ENCODE results near the gene SHISAL2A.

SHISAL2A gene

GRCh38 chr1:52659851-52660596 is 27.1 kb downstream of the SHISAL2A start:
- Histone ChIP-seq H3K9me3 (ENCODE audit: control insufficient read depth, low read length) (no peaks in the 10 kb centered on the region), H3K4me1 (ENCODE audit: control insufficient read depth, insufficient read depth, low read length, poor library complexity, severe bottlenecking) (peaks cover 12% of the 10 kb centered on the region), H3K36me3 (ENCODE audit: control insufficient read depth, insufficient read depth, low read length) (no peaks in the 10 kb centered on the region), H3K27ac (ENCODE audit: low read depth, low read length, severe bottlenecking) (peak overlapping the region; percentile 85), H3K4me3 (ENCODE audit: extremely low read depth, insufficient read depth, low read length, poor library complexity, severe bottlenecking) (no peak overlapping the region)
- WGBS, 2 experiments (ENCODE audit: insufficient coverage in 2 of 2): 31% methylated on average over 11 to 13 of the region's 13 CpGs

- H3K36me3 ChIP-seq (ENCODE audit: control insufficient read depth, insufficient read depth, low read length): no peaks in the 10 kb centered on the region
- H3K4me1 ChIP-seq (ENCODE audit: control insufficient read depth, insufficient read depth, low read length, poor library complexity, severe bottlenecking): peaks cover 19% of the 10 kb centered on the region
- peak overlapping the region; percentile 85 for H3K27ac ChIP-seq (ENCODE audit: low read depth, low read length, severe bottlenecking)
- 89 to 90% methylated on average over 2 to 3 of the region's 3 CpGs for WGBS, 2 experiments (ENCODE audit: insufficient coverage in 2 of 2)
- H3K9me3 ChIP-seq (ENCODE audit: control insufficient read depth, low read length): no peaks in the 10 kb centered on the region
- no peak overlapping the region for H3K4me3 ChIP-seq (ENCODE audit: extremely low read depth, insufficient read depth, low read length, poor library complexity, severe bottlenecking)
These were observed 27.8 kb downstream of the SHISAL2A start for GRCh38 chr1:52660807-52661206.

DNA sequence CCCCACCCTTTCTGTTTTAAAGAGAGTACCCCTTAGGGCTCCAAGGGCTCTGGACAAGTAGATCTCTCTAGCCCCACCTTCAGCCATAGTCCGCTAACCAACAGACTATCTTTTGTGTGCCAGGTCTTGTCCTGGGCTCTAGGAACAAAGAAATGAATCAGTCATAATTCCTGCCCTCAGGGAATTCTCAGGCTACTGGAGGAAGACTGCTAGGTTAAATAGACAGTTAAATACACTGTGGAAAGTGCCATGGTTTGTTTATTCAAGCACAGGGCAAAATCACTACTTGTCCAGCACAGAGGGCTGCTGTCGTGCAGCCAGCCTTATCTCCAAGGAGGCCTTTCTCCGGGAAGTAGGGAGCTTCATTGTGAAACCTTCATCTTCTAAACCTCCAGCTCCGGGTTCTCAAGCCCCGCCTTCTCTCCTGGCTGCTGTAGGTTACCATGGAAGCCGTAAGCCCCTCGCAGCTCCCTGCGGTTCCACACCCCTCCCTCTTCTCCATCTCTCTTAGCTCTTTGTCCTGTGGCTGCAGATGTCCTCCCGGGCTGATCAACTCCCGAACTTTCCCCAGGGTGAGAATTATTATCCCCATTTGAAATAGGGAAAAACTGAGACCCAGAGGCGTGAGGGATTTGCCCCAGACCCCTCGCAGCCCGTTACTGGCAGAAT is 29.8 kb downstream of the SHISAL2A start:
- Histone ChIP-seq H3K27ac (ENCODE audit: low read depth, low read length, severe bottlenecking) (peak overlapping the region; percentile 95), H3K4me3 (ENCODE audit: extremely low read depth, insufficient read depth, low read length, poor library complexity, severe bottlenecking) (no peak overlapping the region), H3K9me3 (ENCODE audit: control insufficient read depth, low read length) (no peaks in the 10 kb centered on the region), H3K4me1 (ENCODE audit: control insufficient read depth, insufficient read depth, low read length, poor library complexity, severe bottlenecking) (peaks cover 19% of the 10 kb centered on the region), H3K36me3 (ENCODE audit: control insufficient read depth, insufficient read depth, low read length) (no peaks in the 10 kb centered on the region)
- WGBS, 2 experiments (ENCODE audit: insufficient coverage in 2 of 2): 18 to 28% methylated on average over 9 of the region's 13 CpGs

- Histone ChIP-seq H3K9me3 (ENCODE audit: control insufficient read depth, low read length) (no peaks in the 10 kb centered on the region), H3K36me3 (ENCODE audit: control insufficient read depth, insufficient read depth, low read length) (no peaks in the 10 kb centered on the region), H3K4me1 (ENCODE audit: control insufficient read depth, insufficient read depth, low read length, poor library complexity, severe bottlenecking) (peaks cover 19% of the 10 kb centered on the region), H3K4me3 (ENCODE audit: extremely low read depth, insufficient read depth, low read length, poor library complexity, severe bottlenecking) (no peak overlapping the region), H3K27ac (ENCODE audit: low read depth, low read length, severe bottlenecking) (no peak overlapping the region)
- 98 to 100% methylated on average over 3 to 4 of the region's 5 CpGs for WGBS, 2 experiments (ENCODE audit: insufficient coverage in 2 of 2)
These were observed 30.7 kb downstream of the SHISAL2A start for GRCh38 chr1:52663716-52664115.

DNA sequence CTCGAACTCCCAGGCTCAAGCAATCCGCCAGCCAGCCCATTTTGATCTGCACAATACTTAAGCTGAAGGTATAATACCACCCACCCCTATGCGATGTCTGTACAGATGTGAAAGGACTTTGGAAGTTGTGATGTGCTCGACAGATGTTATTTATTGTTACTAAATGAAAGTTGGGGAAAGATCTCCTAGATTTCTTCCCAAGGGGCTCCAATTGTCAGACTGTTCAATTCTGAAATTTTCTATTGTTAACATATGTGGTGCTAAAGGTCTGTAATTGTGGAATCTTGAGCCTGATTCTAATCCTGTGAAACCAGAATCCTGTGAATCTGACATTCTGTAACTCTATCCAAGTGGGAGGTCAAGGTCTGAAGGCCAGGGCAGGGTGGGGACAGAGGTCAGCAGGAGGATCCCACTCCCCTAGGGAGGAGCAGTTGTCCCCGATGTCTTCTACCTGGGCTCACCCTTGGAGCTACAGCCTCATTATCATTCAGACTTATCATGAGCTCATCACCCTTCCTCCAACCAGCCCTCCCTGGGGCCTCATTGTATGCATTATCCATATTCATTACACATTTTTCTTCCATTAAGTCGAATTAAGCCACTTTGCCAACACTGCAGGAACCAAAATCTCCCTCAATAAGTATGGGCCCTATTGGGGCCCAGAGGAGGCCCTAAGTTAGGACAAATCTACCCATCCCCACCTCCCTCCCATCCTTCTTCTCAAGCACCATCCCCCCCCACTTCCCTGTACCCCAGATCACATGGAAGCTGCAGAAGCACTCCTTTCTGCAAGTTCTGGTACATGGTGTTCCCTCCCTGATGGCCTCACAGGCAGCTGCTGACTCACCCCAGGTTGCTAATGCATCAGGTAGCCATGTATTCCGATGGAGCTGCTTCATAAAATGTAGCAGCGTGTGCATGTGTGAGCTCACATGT is 32.3 kb downstream of the SHISAL2A start:
- H3K4me1 ChIP-seq (ENCODE audit: control insufficient read depth, insufficient read depth, low read length, poor library complexity, severe bottlenecking): peaks cover 14% of the 10 kb centered on the region
- H3K4me3 ChIP-seq (ENCODE audit: extremely low read depth, insufficient read depth, low read length, poor library complexity, severe bottlenecking): no peak overlapping the region
- no peaks in the 10 kb centered on the region for H3K36me3 ChIP-seq (ENCODE audit: control insufficient read depth, insufficient read depth, low read length)
- WGBS, 2 experiments (ENCODE audit: insufficient coverage in 2 of 2): 85 to 90% methylated on average over 6 to 7 of the region's 8 CpGs
- no peak overlapping the region for H3K27ac ChIP-seq (ENCODE audit: low read depth, low read length, severe bottlenecking)
- H3K9me3 ChIP-seq (ENCODE audit: control insufficient read depth, low read length): no peaks in the 10 kb centered on the region

DNA sequence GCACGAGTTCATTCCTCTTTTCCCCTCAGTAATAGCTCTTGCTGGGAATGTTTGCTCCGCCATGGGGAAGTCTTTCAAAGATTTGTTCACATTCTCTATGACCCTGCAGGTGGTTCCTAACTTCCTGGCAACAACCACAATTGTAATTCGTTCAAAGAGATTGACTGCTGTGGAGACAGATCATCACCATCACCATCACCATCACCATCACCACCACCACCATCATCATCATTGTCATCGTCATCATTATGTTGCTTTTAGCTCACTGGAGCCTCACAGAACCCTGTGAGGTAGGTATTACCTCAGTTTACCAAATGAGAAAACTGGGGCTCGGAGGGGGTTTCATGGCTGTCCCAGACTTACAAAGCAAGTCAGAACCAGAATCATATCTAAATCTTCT is 34.3 kb downstream of the SHISAL2A start:
- H3K4me3 ChIP-seq (ENCODE audit: extremely low read depth, insufficient read depth, low read length, poor library complexity, severe bottlenecking): no peak overlapping the region
- 84 to 91% methylated on average over 4 of the region's 5 CpGs for WGBS, 2 experiments (ENCODE audit: insufficient coverage in 2 of 2)
- peaks cover 7% of the 10 kb centered on the region for H3K4me1 ChIP-seq (ENCODE audit: control insufficient read depth, insufficient read depth, low read length, poor library complexity, severe bottlenecking)
- H3K9me3 ChIP-seq (ENCODE audit: control insufficient read depth, low read length): no peaks in the 10 kb centered on the region
- no peaks in the 10 kb centered on the region for H3K36me3 ChIP-seq (ENCODE audit: control insufficient read depth, insufficient read depth, low read length)
- no peak overlapping the region for H3K27ac ChIP-seq (ENCODE audit: low read depth, low read length, severe bottlenecking)

DNA sequence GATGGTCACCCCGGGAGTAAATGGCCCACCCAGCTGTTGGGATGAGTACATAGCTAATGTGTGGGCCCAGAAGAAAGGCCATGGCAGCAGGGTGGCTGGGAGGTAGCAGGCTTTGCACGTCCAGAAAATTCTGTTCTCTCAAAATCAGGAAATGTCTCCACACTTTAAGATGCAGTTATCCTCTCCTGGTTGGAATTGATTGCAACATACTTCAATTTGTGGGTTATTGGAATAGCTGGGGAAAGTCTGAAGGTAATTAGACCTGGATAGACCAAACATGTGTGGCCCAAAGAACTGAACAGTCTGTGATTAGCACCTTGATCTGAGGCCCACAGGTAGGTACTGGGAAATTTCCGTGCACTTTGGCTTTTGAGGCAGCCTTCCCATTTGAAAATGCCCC is 35.0 kb downstream of the SHISAL2A start:
- no peak overlapping the region for H3K27ac ChIP-seq (ENCODE audit: low read depth, low read length, severe bottlenecking)
- WGBS, 2 experiments (ENCODE audit: insufficient coverage in 2 of 2): 71 to 94% methylated on average over 1 to 2 of the region's 3 CpGs

DNA sequence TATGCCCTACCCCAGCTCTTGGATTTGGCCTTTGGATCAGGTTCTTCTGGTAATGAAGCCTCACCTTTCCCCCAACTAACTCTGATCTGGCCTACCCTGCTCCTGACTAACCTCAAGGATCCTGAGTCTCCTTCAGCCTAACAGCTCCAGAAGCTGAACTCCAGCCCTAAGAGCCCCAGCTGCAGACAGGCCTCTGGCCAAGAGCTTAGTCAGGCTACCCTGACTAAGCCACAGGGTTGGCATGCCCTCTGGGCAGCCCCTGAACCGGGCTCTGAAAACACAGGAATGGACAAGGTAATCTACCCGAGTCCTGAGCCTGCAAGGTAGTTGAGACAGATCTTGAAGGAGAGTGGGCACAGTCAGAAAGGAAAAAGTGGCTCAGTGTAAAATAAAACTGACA is 35.7 kb downstream of the SHISAL2A start:
- H3K27ac ChIP-seq (ENCODE audit: low read depth, low read length, severe bottlenecking): no peak overlapping the region
- H3K9me3 ChIP-seq (ENCODE audit: control insufficient read depth, low read length): no peaks in the 10 kb centered on the region
- 83 to 100% methylated on average over 2 of the region's 2 CpGs for WGBS, 2 experiments (ENCODE audit: insufficient coverage in 2 of 2)
- no peaks in the 10 kb centered on the region for H3K36me3 ChIP-seq (ENCODE audit: control insufficient read depth, insufficient read depth, low read length)
- H3K4me3 ChIP-seq (ENCODE audit: extremely low read depth, insufficient read depth, low read length, poor library complexity, severe bottlenecking): no peak overlapping the region
- H3K4me1 ChIP-seq (ENCODE audit: control insufficient read depth, insufficient read depth, low read length, poor library complexity, severe bottlenecking): peaks cover 14% of the 10 kb centered on the region

More for the DNA sequence above, 35.0 kb downstream of the SHISAL2A start:
- Histone ChIP-seq H3K36me3 (ENCODE audit: control insufficient read depth, insufficient read depth, low read length) (no peaks in the 10 kb centered on the region), H3K4me3 (ENCODE audit: extremely low read depth, insufficient read depth, low read length, poor library complexity, severe bottlenecking) (no peak overlapping the region), H3K4me1 (ENCODE audit: control insufficient read depth, insufficient read depth, low read length, poor library complexity, severe bottlenecking) (peaks cover 10% of the 10 kb centered on the region), H3K9me3 (ENCODE audit: control insufficient read depth, low read length) (no peaks in the 10 kb centered on the region)

DNA sequence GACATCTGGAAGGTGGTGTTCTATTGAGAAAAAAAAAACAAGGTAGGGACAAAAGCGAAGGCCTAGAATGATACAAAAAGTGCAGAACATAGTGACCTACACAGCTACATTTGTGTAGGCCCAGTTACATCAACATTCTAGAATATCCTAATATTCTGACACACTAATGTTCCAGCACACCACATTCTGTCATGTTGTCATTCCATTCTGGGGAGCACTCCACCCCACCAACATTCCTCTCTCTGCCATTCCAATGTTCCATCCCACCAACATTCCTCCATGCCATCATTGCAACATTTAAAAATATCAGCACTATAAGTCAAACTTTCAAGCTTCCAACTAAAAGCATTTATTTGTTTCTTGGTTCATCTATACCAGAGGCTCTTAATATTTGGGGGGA is 36.7 kb downstream of the SHISAL2A start:
- Histone ChIP-seq H3K36me3 (ENCODE audit: control insufficient read depth, insufficient read depth, low read length) (no peaks in the 10 kb centered on the region), H3K9me3 (ENCODE audit: control insufficient read depth, low read length) (no peaks in the 10 kb centered on the region), H3K27ac (ENCODE audit: low read depth, low read length, severe bottlenecking) (no peak overlapping the region), H3K4me1 (ENCODE audit: control insufficient read depth, insufficient read depth, low read length, poor library complexity, severe bottlenecking) (peaks cover 21% of the 10 kb centered on the region), H3K4me3 (ENCODE audit: extremely low read depth, insufficient read depth, low read length, poor library complexity, severe bottlenecking) (no peak overlapping the region)
- 100% methylated on average over 1 of the region's 1 CpG; no CpG with 5 or more reads in 1 of the 2 experiments for WGBS, 2 experiments (ENCODE audit: insufficient coverage in 2 of 2)

DNA sequence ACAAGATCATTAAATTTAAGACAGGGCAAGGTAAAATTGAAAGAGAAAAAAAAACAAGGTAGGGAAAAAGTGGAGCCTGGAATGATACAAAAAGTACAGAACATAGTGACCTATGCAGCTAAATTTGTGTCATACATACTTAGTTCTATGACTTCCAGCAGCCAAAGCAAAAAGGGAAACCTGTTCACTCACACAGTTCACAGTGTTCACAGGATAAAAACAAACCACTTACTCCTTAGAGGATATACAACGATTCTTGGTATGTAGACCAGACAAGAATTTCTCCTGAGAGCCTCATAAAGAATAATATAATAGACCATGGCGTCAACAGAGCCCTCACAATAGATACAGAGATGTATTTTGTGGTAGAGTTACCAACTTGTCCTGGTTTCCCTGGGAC is 37.6 kb downstream of the SHISAL2A start:
- 100% methylated on average over 1 of the region's 2 CpGs; no CpG with 5 or more reads in 1 of the 2 experiments for WGBS, 2 experiments (ENCODE audit: insufficient coverage in 2 of 2)
- H3K36me3 ChIP-seq (ENCODE audit: control insufficient read depth, insufficient read depth, low read length): no peaks in the 10 kb centered on the region
- H3K4me1 ChIP-seq (ENCODE audit: control insufficient read depth, insufficient read depth, low read length, poor library complexity, severe bottlenecking): peaks cover 20% of the 10 kb centered on the region
- H3K9me3 ChIP-seq (ENCODE audit: control insufficient read depth, low read length): no peaks in the 10 kb centered on the region
- H3K27ac ChIP-seq (ENCODE audit: low read depth, low read length, severe bottlenecking): no peak overlapping the region
- H3K4me3 ChIP-seq (ENCODE audit: extremely low read depth, insufficient read depth, low read length, poor library complexity, severe bottlenecking): no peak overlapping the region
